NCI-H1417 (cell line): ENCODE measurements around the gene ISLR.

Experiments used
- DNase-seq, 3 experiments: peaks; one replicate each; lab custom pipeline; 2025; lab: John Stamatoyannopoulos, UW

The ISLR gene

DNA sequence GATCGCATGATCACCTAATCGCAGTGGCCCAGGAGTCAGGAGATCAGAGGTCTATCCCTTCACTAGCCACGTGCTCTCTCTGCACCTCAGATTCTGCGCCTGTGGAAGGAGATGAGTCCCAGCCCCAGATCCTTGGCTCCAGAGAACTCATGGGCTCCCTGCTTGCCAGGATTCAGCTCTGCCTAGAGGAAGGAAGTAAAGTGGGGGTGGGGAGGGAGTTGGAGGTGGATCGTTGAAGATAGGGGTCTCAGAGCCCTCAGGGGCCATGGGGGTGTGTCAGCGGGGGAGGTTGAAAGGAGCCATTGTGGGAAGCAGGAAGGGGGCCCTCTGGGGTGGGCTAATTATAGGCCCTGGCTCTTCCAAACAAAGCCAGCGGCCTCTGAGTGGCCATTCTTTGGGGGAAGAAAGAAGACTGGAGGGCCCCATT is 40.4 kb downstream of the ISLR start:
- peak in 2 of 3 experiments; percentile 55 to 84 for DNase-seq

DNA sequence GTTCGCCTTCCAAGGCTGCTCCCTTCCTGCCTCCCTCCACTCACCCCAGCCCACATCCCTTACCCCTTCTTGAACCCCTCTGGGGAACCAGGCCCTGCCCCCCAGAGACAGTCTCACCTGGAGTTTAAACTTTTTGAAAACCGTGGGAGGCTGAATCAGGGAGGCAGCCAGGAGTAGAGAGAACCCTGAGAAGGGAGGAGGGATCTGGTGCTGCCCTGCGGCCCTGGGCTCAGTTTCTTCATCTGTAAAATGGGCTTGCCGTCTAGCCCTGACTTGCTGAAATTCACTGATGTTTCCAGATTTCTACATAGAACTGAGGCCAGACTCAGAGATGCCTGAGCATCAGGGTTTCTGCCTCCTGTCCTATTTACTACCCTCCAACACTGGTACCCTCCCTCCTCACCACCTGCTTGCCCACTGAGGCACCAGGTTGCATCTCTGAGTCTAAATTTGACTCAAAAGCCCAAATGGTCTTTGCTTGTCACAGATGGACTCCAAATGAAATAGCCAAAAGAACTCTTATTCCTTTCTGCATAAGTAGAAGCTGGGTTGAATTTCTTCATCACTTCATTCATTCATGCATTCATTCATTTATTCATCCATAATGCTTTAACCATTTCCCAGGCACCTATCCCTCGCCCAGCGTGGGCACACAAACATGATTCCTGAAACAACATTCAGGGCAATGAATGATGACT is 41.0 kb downstream of the ISLR start:
- DNase-seq: no peak

DNA sequence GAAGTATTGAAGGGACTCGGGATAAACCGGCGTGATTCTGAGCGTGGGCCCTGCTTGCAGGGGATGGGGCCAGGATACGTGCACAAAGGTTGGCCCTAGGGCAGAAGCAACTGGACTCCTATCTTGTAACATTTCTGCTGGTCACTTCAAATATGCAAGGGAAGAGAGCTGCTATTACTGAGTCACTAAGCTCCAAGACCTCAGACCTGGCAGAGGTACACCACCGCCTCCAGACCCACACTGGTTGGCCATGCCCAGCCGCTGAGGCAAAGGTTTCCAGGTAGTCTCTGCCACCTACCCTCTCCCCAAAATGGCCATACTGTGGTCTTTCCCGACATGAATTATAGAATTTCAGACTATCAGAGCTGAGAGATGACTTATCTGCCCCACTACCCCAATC is 42.4 kb downstream of the ISLR start:
- DNase-seq: no peak

DNA sequence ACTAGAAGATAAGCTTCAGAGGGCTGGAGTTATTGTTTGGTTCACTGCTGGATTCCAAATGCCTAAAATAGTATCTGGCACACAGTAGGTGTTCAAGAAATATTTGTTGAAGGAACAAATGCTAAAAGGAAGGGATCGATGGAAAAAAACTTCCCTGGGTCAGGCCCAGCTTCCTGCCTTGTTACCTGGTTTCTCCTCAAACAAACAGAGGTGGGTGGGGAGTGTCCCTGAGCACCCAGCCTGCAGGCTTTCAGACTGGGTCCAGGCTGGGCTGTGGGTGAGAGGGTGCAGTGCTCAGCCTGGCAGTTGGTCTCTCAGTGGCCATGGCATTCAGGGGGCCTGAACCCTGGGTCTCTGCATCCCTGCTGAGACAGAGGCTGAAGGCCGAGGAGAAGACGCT is 43.4 kb downstream of the ISLR start:
- no peak for DNase-seq

DNA sequence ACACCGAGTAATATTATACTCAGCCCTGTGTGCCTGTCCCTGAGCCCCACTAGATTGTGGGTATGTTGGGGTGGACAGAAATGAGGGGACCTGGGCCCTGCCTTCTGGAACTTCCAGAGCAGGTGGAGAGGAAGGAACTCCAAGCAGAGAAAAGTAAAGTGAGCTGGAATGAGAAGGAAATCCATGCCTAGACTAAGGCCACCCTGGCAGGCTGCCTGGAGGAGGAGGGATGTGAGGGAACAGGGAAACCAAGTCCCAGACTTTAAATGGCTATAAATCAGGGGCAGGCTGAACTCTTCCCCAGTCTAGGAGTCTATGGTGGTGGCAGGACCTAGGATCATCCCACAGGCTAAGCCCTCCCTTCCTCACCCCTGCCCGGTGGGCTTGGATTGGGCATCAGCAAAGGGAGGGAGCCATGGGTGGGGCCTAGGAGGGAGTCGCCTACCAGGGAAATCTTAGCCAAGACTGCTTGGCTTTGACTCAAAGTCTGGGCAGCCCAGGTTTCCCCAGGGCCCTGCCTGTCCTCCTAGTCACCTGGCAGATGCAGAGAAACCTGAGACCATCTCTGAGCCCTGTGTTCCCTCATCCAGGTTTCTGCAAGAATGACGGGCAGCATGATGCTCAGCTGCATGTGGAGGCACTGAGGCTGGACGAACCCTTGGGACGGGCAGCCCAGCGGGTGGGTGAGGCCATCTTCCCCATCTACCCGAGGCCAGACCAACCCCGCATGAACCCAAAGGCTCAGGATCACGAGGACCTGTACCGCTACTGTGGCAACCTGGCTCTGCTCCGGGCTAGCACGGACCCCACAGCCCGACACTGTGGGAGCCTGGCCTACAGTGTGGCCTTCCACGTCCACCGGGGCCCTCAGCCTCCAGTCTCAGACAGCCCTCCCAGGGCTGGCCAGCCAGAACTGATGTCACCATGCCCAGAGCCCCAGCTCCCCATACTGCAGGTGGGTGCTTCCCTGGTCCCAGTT is 44.7 kb downstream of the ISLR start:
- DNase-seq: peak in 1 of 3 experiments; percentile 69

DNA sequence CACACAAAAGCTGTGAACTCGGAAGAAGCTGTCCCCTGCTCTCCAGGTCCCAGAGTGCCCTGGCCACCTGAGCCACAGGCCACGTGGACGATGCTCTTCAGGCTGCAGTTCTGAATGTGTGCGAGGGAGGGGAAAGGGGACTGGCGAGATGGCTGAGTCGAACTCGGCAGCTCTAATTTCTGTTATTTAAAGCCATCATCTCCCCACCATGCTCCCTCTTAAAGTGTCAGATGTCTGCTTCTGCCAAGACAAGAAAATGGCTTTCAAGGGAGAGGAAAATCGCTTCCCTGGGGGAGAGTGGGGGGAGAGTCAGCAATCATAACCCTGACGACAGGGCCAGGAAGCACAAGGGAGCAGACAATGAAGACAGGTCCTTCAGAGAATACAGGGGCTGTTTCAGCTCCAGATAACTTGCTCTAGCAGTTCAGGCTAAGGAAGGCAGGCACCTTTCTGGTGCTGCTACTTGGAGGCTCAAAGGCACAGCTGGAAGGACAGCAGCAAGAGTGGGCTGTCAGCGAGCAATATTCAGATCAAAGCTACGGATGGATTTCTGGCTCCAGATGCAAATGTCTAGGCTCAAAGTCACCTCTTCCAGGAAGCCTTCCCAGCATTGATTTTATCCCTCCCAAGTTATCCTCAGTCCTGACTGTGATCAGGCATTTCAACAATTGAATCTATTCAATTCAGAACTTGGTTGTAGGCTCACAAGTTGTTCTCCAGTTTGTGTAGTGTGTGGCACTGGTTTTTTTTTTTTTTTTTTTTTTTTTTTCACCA is 47.2 kb downstream of the ISLR start:
- DNase-seq: peak; percentile 72 to 92 (median 87)

DNA sequence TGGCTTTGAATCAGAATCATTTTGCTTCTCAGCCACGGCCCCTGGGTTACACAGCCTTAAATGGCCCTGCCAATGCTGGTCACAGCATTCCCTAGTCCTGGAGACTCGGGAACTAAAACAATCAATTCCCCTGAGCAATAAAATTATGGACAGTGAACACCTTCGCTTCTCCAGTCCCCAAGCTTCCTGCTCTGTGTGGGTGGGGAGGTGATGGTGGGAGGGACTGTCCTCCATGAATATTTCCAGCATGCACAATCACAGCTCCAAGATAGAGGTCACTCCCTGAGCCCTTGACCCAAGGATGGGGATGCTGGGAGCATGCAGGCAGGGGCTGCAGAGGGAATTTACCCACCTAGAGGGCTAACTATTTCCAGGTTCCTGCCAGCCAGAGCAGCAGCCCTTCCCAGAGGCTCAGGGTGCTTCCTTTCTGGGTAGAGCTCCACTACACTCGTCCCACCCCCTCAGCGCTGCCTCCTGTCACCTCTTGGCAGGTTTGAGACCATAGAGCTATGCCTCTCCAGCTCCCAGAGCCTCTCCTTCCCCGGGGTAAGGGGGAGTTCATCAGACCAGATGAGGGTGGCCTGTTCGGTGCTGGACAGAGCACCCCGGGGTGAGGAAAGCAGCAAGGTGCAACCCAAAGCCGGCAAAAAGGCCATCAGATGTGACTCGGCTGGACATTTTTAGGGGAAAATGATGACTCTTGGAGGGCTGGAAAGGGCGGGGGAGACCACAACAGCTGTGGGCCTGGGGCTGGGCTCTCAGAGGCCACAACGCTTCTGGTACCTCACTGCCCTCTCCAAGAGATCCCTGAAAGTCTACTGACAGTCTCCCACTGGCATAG is 48.1 kb downstream of the ISLR start:
- peak in 2 of 3 experiments; percentile 45 to 67 for DNase-seq

DNA sequence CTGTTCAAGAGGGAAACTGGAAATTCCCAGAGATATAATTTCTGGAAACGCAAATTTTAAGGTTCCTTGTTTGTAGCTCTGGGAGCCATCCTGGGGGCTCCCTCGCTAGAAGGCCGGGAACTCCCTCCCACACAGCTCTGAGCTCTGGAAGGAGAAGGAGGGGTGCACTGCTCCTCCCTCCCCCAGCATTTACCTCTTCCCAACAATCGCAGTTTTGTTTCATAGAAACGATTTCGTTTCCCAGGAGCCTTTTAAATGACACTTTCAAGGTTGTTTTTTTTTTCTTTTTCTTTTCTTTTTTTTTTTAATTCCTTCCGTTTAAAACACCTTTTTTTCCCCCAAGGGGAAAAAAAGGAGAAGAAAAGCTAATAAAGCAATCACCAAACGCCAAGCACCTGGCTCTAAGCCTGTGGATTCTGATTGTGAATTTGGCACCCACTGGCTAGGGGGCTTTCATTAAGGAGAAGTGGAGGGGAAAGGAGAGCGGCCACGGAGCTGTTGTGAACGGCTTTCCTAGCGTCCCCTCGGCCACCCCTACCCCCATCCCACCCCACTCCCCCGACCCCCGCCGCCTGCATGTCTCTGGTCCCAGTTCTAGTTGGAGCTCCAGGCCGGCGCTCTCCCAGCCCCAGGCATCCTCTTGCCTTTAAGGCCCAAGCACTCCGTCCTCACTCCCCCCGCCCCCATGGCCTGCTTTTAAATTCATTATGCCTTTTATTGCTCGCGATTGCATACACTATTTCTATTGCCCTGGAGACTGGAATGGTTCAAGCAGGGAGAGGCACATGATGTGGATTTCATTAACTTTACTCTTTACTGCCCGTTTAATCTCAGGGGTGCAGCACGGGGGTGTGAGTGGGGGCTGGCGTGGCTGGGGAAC is 49.0 kb downstream of the ISLR start:
- peak; percentile 23 to 87 (median 79) for DNase-seq

DNA sequence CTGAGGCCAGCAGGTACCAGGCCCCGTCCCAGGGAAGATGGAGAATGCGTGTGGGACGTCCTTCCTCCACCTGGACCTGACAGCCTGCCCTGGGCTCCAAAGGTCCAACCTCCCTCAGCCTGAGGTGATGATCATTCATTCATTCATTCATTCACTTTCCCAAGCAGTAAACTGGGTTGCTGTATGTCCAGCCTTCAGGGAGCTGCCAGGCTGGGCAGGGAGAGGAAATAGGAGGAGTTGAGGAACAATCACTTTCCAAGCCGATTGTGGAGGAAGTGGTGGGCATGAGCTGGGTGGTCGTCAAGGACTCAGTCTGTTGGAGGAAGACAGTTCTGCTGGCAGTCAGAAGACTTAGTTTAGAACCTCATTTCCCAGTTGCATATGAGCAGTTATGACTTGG is 52.4 kb downstream of the ISLR start:
- no peak for DNase-seq
